Mucosa of stomach (tissue), 1 donor: Measurements from ENCODE around the gene IL22RA1.

Experiments
- H3K27me3 ChIP-seq: one replicate; pipeline ENCODE4 v1.7.0; 2013; ENCODE audit warnings: mild to moderate bottlenecking, low read length; ENCODE audit not compliant: control insufficient read depth, insufficient read depth
- H3K36me3 ChIP-seq: one replicate; pipeline ENCODE4 v1.7.0; 2013; ENCODE audit warnings: low read length; ENCODE audit not compliant: control insufficient read depth, insufficient read depth
- H3K4me1 ChIP-seq: one replicate; pipeline ENCODE4 v1.7.0; 2013; ENCODE audit warnings: mild to moderate bottlenecking, low read length; ENCODE audit not compliant: control insufficient read depth, insufficient read depth
- H3K4me3 ChIP-seq: one replicate; pipeline ENCODE4 v1.7.0; 2013; ENCODE audit warnings: low read length
- H3K9ac ChIP-seq: one replicate; pipeline ENCODE4 v1.7.0; 2013; ENCODE audit warnings: mild to moderate bottlenecking, low read length, moderate library complexity
- H3K9me3 ChIP-seq: one replicate; pipeline ENCODE4 v1.7.0; 2013; ENCODE audit warnings: mild to moderate bottlenecking, low read length, moderate library complexity; ENCODE audit not compliant: control insufficient read depth
- donor health status: Pancreatic carcinoma.

IL22RA1 gene

GRCh38 chr1:24161270-24161669, 18.3 kb upstream of the IL22RA1 start:
- H3K36me3 ChIP-seq: peaks cover 4% of the 10 kb centered on the region
- peaks cover under 1% of the 10 kb centered on the region for H3K27me3 ChIP-seq
- H3K4me3 ChIP-seq: no peak overlapping the region
- peaks cover 6% of the 10 kb centered on the region for H3K4me1 ChIP-seq
- no peak overlapping the region for H3K9ac ChIP-seq
- H3K9me3 ChIP-seq: no peaks in the 10 kb centered on the region

GRCh38 chr1:24159366-24159765, 16.4 kb upstream of the IL22RA1 start:
- no peak overlapping the region for H3K4me3 ChIP-seq
- peaks cover 12% of the 10 kb centered on the region for H3K4me1 ChIP-seq
- no peak overlapping the region for H3K9ac ChIP-seq
- H3K27me3 ChIP-seq: peaks cover 4% of the 10 kb centered on the region
- H3K9me3 ChIP-seq: no peaks in the 10 kb centered on the region
- peaks cover 4% of the 10 kb centered on the region for H3K36me3 ChIP-seq

GRCh38 chr1:24157918-24158481, 15.1 kb upstream of the IL22RA1 start:
- no peaks in the 10 kb centered on the region for H3K36me3 ChIP-seq
- no peaks in the 10 kb centered on the region for H3K9me3 ChIP-seq
- no peak overlapping the region for H3K9ac ChIP-seq
- H3K27me3 ChIP-seq: peaks cover 4% of the 10 kb centered on the region
- H3K4me1 ChIP-seq: peaks cover 12% of the 10 kb centered on the region
- no peak overlapping the region for H3K4me3 ChIP-seq

- H3K27me3 ChIP-seq: peaks cover 4% of the 10 kb centered on the region
- H3K36me3 ChIP-seq: no peaks in the 10 kb centered on the region
- peaks cover 12% of the 10 kb centered on the region for H3K4me1 ChIP-seq
- no peak overlapping the region for H3K9ac ChIP-seq
- H3K4me3 ChIP-seq: no peak overlapping the region
- H3K9me3 ChIP-seq: no peaks in the 10 kb centered on the region
These were observed 13.8 kb upstream of the IL22RA1 start for GRCh38 chr1:24156542-24157260.

- no peak overlapping the region for H3K9ac ChIP-seq
These were observed 12.3 kb upstream of the IL22RA1 start for GRCh38 chr1:24155011-24155782.

GRCh38 chr1:24154215-24154614, 11.3 kb upstream of the IL22RA1 start:
- Histone ChIP-seq H3K36me3 (no peaks in the 10 kb centered on the region), H3K27me3 (peaks cover 9% of the 10 kb centered on the region), H3K9me3 (no peaks in the 10 kb centered on the region), H3K4me3 (no peak overlapping the region), H3K9ac (no peak overlapping the region), H3K4me1 (peaks cover 20% of the 10 kb centered on the region)

More at GRCh38 chr1:24155011-24155782, 12.3 kb upstream of the IL22RA1 start:
- H3K4me3 ChIP-seq: no peak overlapping the region
- no peaks in the 10 kb centered on the region for H3K36me3 ChIP-seq
- H3K9me3 ChIP-seq: no peaks in the 10 kb centered on the region
- H3K4me1 ChIP-seq: peaks cover 12% of the 10 kb centered on the region
- peaks cover 7% of the 10 kb centered on the region for H3K27me3 ChIP-seq

GRCh38 chr1:24152631-24153494, 9.9 kb upstream of the IL22RA1 start:
- Histone ChIP-seq H3K36me3 (no peaks in the 10 kb centered on the region), H3K4me1 (peaks cover 20% of the 10 kb centered on the region), H3K9me3 (no peaks in the 10 kb centered on the region), H3K27me3 (peaks cover 9% of the 10 kb centered on the region), H3K9ac (no peak overlapping the region), H3K4me3 (no peak overlapping the region)

GRCh38 chr1:24151175-24151533, 8.2 kb upstream of the IL22RA1 start:
- peaks cover 20% of the 10 kb centered on the region for H3K4me1 ChIP-seq
- no peaks in the 10 kb centered on the region for H3K36me3 ChIP-seq
- no peak overlapping the region for H3K4me3 ChIP-seq
- H3K27me3 ChIP-seq: peaks cover 7% of the 10 kb centered on the region
- H3K9ac ChIP-seq: no peak overlapping the region
- H3K9me3 ChIP-seq: no peaks in the 10 kb centered on the region

GRCh38 chr1:24150234-24151174, 7.6 kb upstream of the IL22RA1 start:
- Histone ChIP-seq H3K4me1 (peaks cover 20% of the 10 kb centered on the region), H3K36me3 (no peaks in the 10 kb centered on the region), H3K9ac (peak overlapping the region; percentile 48), H3K9me3 (no peaks in the 10 kb centered on the region), H3K27me3 (peaks cover 5% of the 10 kb centered on the region), H3K4me3 (peak overlapping the region; percentile 27)

- Histone ChIP-seq H3K27me3 (peaks cover 5% of the 10 kb centered on the region), H3K9ac (peak overlapping the region; percentile 48), H3K36me3 (no peaks in the 10 kb centered on the region), H3K4me3 (peak overlapping the region; percentile 27), H3K4me1 (peaks cover 16% of the 10 kb centered on the region), H3K9me3 (no peaks in the 10 kb centered on the region)
These were observed 6.9 kb upstream of the IL22RA1 start for GRCh38 chr1:24149866-24150233.

- Histone ChIP-seq H3K4me3 (no peak overlapping the region), H3K36me3 (no peaks in the 10 kb centered on the region), H3K4me1 (peaks cover 31% of the 10 kb centered on the region), H3K9me3 (no peaks in the 10 kb centered on the region), H3K27me3 (peaks cover 5% of the 10 kb centered on the region), H3K9ac (no peak overlapping the region)
These were observed 4.9 kb upstream of the IL22RA1 start for GRCh38 chr1:24147816-24148215.
